GM21526 (cell line): Measurements from ENCODE around the gene LAMC1.

Experiments used
- ATAC-seq: cut with Tn5 transposase; IDR thresholded peaks from one replicate; pipeline ENCODE4 v1.9.1; 2021; ENCODE audit warnings: moderate library complexity; ENCODE audit not compliant: unreplicated experiment, low FRiP score

Gene LAMC1

DNA sequence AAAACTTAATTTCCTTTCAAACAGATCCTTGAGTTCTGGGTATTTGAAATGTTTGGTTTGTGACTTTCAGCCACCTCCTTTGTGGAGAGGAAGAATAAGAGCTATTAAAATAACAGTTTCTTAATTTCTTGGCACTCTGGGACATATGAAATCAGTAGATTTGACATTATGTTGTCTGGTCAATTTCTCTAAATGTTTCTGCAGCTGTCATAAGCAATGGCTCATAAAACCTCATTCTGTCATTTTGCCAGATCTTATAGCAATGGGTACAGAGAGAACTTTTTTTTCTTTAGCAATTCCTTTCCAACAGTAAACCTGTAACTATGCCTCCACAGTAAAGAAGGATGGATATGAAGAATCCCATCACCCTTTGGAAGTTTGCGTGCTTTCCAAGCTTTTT lies 52.6 kb downstream of the LAMC1 start:
- no peak for ATAC-seq

- no peak for ATAC-seq
Measured at GRCh38 chr1:183077097-183077496, 53.9 kb downstream of the LAMC1 start.

DNA sequence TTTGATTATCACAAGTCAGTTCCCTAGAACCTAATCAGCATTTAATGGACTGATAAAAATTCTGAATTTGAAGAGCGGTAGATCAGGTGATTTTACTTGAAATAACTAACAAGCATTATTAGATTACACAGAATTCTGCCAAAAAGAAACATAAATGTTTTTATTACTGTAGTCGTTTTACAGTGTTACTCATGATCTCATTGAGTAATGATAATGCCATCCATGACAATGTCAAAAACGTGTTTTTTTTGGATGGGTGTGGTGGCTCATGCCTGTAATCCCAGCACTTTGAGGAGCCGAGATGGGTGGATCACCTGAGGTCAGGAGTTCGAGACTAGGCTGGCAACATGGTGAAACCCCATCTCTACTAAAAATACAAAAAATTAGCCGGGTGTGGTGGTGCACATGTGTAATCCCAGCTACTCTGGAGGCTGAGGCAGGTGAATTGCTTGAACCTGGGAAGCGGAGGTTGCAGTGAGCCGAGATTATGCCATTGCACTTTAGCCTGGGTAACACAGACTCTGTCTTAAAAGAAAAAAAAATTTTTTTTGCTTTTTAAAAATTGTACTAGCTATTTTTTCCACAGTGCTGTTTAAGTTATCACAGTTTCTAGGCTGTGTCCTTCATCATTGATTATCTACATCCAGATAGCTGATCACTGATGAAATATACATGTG lies 56.6 kb downstream of the LAMC1 start:
- ATAC-seq = no peak

DNA sequence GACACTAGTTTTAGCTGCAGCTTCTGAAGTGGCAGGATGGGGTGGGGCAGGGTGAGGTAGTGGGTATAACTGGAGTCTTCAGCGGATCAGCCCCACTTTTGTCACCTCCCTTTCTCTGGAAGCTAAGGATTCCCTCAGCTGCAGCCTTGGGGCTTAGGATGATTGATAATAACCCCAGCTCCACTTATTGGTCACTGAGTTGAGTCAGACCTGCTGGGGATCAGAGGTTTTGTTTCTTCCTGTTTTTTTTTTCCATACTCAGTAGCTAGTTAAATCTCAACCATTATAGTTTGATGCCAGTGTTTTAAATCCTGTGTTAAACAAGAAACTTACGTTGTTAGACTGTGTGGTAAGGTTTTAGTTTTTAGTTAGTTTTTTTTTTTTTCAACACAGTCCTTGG lies 57.2 kb downstream of the LAMC1 start:
- ATAC-seq = no peak

DNA sequence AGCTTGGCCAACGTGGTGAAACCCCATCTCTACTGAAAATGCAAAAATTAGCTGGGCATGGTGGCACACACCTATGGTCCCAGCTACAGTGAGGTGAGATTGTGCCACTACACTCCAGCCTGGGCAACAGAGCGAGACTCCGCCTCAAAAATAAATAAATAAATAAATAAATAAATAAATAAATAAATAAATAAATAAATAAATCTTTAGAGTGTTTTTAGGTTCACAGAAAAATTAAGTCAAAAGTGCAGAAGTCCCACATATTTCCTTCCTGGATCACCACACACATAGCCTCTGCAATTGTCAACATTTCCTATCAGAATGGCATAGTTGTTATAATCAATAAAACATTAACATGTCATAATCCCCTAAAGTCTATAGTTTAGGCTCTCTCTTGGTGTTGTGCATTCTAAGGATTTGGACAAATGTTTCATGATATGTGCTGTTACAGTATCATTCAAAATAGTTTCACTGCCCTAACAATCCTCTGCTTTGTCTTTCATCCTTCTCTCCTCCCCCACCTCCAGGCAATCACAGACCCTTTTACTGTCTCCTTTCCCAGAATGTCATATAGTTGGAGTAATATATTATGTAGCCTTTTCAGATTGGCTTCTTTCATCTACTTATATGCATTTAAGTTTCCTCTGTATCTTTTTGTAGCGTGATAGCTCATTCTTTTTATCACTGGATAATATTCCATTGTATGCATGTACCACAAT lies 58.3 kb downstream of the LAMC1 start:
- no peak for ATAC-seq

DNA sequence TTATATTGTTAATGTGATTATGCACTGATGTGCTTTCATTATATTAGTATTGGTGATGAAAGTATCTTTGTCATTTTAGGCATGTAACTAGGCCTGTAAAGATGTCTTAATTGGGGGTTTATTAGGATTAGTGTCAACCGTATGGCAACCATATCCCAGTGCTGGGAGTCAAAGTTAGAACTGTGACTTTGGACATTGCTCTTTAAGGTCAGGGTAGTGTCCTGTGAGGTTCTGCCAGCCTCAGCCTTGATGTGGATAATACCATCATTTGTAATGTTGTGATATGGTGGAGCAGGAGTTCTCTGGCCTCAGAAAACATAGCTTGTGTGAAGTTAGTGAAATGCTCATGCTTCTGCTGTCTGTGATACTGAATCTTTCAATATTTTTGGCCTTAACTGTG lies 59.4 kb downstream of the LAMC1 start:
- ATAC-seq = no peak

DNA sequence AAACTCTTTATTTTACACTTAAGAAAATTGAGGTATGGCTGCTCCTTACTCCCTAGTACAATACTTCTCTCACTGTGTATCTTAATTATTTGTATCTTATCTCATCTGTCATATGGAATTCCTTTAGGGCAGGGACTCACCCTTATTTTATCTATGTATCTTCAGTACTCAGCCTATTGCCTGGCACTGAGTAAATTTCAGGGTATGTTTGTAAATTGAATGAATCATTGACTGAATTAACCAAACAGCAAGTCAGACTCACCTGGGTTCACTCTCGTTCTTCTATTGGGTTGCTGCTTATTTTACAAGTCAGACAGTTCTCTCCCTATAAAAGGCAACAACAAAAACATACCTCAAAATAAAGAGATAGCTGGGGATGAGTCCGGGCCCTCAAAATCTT lies 63.8 kb downstream of the LAMC1 start:
- no peak for ATAC-seq

GRCh38 chr1:183089025-183089639 lies 65.9 kb downstream of the LAMC1 start:
- ATAC-seq = no peak

DNA sequence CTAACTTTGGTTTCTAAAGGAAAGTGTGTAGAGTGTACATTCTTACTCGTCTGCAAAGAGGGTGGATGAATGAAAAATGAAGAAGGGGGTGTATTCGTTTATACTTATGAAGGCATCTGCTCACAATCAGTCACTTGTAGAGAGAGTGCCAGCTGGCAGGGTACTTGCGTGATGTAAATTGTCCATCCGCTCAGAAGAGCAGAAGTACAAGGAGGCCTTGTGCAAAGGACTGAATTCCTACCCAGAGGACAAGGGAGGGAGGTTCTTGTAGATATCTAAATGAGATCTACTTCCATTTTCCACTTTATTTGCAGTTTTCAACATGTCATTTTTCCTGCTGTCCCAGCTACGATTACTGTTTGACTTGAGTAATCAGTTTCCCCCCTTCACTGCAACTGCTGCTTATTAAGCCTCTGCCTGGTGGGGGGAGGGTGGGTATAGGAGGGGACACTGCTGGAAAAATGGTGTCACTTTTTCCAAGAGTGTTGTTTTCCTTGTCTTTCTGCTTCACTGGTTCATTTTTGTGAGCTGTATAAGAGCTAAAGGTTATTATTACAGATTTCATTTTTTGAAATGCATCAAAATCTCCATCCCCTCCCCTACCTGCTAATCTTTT lies 67.3 kb downstream of the LAMC1 start:
- ATAC-seq = no peak

- no peak for ATAC-seq
Measured at GRCh38 chr1:183091181-183091580, 68.0 kb downstream of the LAMC1 start.

- ATAC-seq = no peak
Measured at GRCh38 chr1:183092350-183092749, 69.1 kb downstream of the LAMC1 start.

GRCh38 chr1:183093066-183093668 lies 69.9 kb downstream of the LAMC1 start:
- ATAC-seq = no peak

DNA sequence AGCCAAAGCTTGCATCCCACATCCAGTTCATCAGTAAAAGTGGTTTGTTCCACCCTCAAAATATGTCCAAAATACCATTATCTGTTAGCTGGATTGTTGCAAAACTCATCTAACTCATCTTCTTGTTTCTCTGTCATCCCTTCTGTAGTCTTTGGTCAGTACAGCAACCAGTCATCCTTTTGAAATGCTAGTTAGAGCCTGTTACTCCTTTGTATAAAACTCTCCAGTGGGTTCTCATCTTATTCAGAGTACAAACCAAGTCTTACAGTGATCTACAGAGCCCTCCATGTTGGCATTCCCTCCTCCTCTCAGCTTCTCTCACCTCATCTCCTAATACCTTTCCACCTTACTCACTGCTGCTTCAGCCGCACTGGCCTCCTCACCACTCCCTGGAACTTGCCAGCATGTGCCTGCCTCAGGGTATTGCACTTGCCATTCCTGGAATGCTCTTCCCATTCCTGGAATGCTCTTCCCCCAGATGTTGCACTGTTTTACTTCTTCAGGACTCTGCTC lies 70.6 kb downstream of the LAMC1 start:
- no peak for ATAC-seq

DNA sequence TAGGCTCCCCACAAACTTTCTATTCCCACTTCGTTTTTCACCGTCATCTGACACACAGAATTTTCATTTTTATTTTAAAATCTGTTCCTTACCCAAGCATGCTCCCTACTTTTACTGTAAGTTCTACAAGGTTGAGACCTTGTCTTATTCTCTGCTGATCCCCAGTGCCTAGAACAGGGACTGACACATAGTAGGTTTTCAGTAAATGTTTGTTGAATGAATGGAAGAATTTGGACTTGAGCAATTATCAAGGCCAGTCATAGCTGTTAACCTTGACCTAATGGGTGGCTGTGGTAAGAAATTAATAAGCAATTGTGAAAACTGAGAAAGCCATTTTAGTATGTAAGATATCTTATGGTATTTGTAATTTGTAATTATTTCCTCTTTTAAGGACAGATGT lies 71.1 kb downstream of the LAMC1 start:
- no peak for ATAC-seq

- ATAC-seq = no peak
Measured at GRCh38 chr1:183096351-183096750, 73.1 kb downstream of the LAMC1 start.

GRCh38 chr1:183096894-183097293 lies 73.7 kb downstream of the LAMC1 start:
- ATAC-seq = no peak

- no peak for ATAC-seq
Measured at GRCh38 chr1:183097438-183098051, 74.3 kb downstream of the LAMC1 start.

- no peak for ATAC-seq
Measured at GRCh38 chr1:183098317-183098716, 75.1 kb downstream of the LAMC1 start.

DNA sequence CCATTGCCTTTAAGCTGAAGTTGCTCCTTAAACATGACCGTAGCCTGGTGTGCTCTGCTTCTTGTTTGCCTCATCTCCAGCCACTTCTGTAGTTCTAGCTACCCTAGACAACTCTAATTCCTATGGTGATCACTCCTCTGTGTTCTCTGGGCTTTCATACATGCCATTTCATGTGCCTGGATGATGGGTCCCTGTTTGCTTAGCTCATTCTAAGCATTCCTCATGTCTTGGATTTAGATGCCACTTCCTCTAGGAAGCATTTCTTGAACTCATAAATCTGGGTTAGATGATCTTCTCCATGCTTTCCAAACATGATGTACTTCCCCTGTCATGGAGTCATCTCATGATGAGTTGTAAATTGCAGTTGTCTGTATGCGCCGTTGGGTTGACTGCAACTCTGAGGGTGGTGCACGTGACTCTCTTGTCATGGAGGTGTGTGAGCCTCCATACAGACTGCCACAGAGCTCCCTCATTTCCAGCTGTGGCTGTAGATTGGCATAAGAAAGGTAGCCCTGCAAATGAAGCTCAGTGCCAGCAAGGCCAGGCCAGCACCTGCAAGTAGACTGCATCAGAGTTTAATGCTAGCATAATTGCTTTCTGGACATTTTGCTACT lies 77.2 kb downstream of the LAMC1 start:
- ATAC-seq = no peak

DNA sequence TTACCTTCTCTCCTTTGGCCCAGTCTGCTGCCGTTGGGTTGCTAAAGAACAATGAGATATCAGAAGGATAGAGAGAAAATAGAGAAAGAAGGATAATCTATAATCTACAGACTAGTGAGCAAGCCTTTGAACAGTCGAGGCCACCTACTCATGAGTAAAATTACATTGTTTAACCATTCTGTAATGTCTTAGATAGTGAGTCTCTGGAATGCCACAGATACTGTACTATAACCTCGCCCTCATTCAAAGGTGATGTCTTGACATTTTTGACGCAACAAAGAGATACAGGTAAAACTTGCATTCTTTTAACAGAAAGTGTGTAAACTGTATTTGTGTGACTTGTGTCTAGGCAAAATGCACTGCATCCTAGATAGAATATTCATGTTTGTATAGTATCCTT lies 77.9 kb downstream of the LAMC1 start:
- no peak for ATAC-seq
